ENCODE data around the gene BPIFA3. TPM values are rescaled to one million over a fixed set of nuclear protein-coding genes. Genes with fewer than 3 reads are reported as not detected.

BPIFA3 gene
- total RNA-seq, 1 donor from 2014 or later, result not detected

- Histone ChIP-seq H3K4me1 (no peaks in the 10 kb centered on the region), H3F3A (ENCODE audit: low read depth) (no peaks in the 10 kb centered on the region), H2AFZ (replicated peaks) (no peak overlapping the region), H3K9me3 (ENCODE audit: low read depth) (no peaks in the 10 kb centered on the region), H3K79me2 (ENCODE audit: low read depth) (no peaks in the 10 kb centered on the region), H3K4me3 (no peak overlapping the region), H3K9ac (no peak overlapping the region), H4K20me1 (ENCODE audit: low read depth) (no peaks in the 10 kb centered on the region), H3K27ac (no peak overlapping the region), H3K27me3 (no peaks in the 10 kb centered on the region), H3K4me2 (no peak overlapping the region), H3K36me3 (no peaks in the 10 kb centered on the region)
- Mint-ChIP-seq H3K4me3 (no peak overlapping the region), H3K36me3 (no peaks in the 10 kb centered on the region), H3K27ac (no peak overlapping the region), H3K9me3 (no peaks in the 10 kb centered on the region), H3K27me3 (ENCODE audit: insufficient read depth, low read depth) (peaks cover 3% of the 10 kb centered on the region), H3K4me1 (no peaks in the 10 kb centered on the region)
- no peak for DNase-seq (ENCODE audit: low spot score)
- TF ChIP-seq EZH2 (IDR thresholded peaks at IDR 0.05) (no peak), CTCF (IDR thresholded peaks at IDR 0.05) (no peak), EZH2phosphoT487 (IDR thresholded peaks at IDR 0.05) (no peak)
Measured at GRCh38 chr20:33252460-33252859, 35.3 kb downstream of the BPIFA3 start.

GRCh38 chr20:33255005-33255404 is 37.9 kb downstream of the BPIFA3 start:
- Mint-ChIP-seq H3K27ac (no peak overlapping the region), H3K4me3 (no peak overlapping the region), H3K27me3 (ENCODE audit: insufficient read depth, low read depth) (no peaks in the 10 kb centered on the region), H3K4me1 (no peaks in the 10 kb centered on the region), H3K9me3 (no peaks in the 10 kb centered on the region), H3K36me3 (no peaks in the 10 kb centered on the region)
- no peaks in the 10 kb centered on the region for H3K4me1 ChIP-seq
- H3K79me2 ChIP-seq (ENCODE audit: low read depth), result no peaks in the 10 kb centered on the region
- no peaks in the 10 kb centered on the region for H3F3A ChIP-seq (ENCODE audit: low read depth)
- H3K27me3 ChIP-seq, result no peaks in the 10 kb centered on the region
- TF ChIP-seq EZH2phosphoT487 (IDR thresholded peaks at IDR 0.05) (no peak), EZH2 (IDR thresholded peaks at IDR 0.05) (no peak), CTCF (IDR thresholded peaks at IDR 0.05) (no peak)
- no peak overlapping the region for H3K27ac ChIP-seq
- no peak overlapping the region for H3K9ac ChIP-seq
- no peaks in the 10 kb centered on the region for H3K9me3 ChIP-seq (ENCODE audit: low read depth)
- no peak overlapping the region for H2AFZ ChIP-seq (replicated peaks)
- no peaks in the 10 kb centered on the region for H4K20me1 ChIP-seq (ENCODE audit: low read depth)
- H3K4me3 ChIP-seq, result no peak overlapping the region
- H3K36me3 ChIP-seq, result no peaks in the 10 kb centered on the region
- H3K4me2 ChIP-seq, result no peak overlapping the region
- DNase-seq (ENCODE audit: low spot score), result no peak

GRCh38 chr20:33257237-33257636 is 40.1 kb downstream of the BPIFA3 start:
- TF ChIP-seq EZH2phosphoT487 (IDR thresholded peaks at IDR 0.05), result no peak
- TF ChIP-seq EZH2 (IDR thresholded peaks at IDR 0.05), result no peak
- TF ChIP-seq CTCF (IDR thresholded peaks at IDR 0.05), result no peak
- H3K4me2 ChIP-seq, result no peak overlapping the region
- no peaks in the 10 kb centered on the region for H3K79me2 ChIP-seq (ENCODE audit: low read depth)
- H3F3A ChIP-seq (ENCODE audit: low read depth), result no peaks in the 10 kb centered on the region
- H2AFZ ChIP-seq (replicated peaks), result no peak overlapping the region
- Mint-ChIP-seq H3K27me3 (ENCODE audit: insufficient read depth, low read depth) (no peaks in the 10 kb centered on the region), H3K36me3 (no peaks in the 10 kb centered on the region), H3K9me3 (no peaks in the 10 kb centered on the region), H3K27ac (no peak overlapping the region), H3K4me3 (no peak overlapping the region), H3K4me1 (no peaks in the 10 kb centered on the region)
- no peak overlapping the region for H3K27ac ChIP-seq
- H3K9ac ChIP-seq, result no peak overlapping the region
- H3K9me3 ChIP-seq (ENCODE audit: low read depth), result no peaks in the 10 kb centered on the region
- no peaks in the 10 kb centered on the region for H4K20me1 ChIP-seq (ENCODE audit: low read depth)
- no peak overlapping the region for H3K4me3 ChIP-seq
- H3K4me1 ChIP-seq, result no peaks in the 10 kb centered on the region
- no peaks in the 10 kb centered on the region for H3K27me3 ChIP-seq
- DNase-seq (ENCODE audit: low spot score), result no peak
- H3K36me3 ChIP-seq, result no peaks in the 10 kb centered on the region

Data from neural progenitor cell (in vitro differentiated cells).